ENCODE data around the gene MEIS3. TPM values are rescaled to one million over a fixed set of nuclear protein-coding genes. Genes with fewer than 3 reads are reported as not detected.

Gene MEIS3
- total RNA-seq, 6 experiments from 2014 or later = 0.53 to 1.6 (median 0.77) TPM

DNA sequence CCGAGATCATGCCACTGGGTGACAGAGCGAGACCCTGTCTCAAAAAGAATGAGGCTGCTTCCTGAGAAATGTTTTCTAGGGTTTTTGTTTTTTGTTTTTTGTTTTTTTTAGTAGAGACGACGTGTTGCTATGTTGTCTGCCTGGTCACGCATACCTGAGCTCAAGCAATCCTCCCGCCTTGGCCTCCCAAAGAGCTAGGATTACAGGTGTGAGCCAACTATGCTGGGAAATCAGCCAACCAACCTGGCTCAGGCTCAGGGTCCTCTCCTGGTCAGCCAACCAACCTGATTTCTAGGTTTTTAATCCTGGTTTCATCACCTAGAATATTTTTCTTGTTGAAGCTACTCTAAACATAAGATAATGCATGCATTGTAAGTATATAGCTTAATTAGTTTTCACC lies 62.4 kb downstream of the MEIS3 start:
- H3K27me3 ChIP-seq = no peaks in the 10 kb centered on the region
- peaks cover 13 to 80% (median 31%) of the 10 kb centered on the region in 4 donors for H3K36me3 ChIP-seq
- 53% methylated on average over 6 of the region's 6 CpGs for WGBS (ENCODE audit: insufficient coverage, low coverage, low lambda C conversion rate, missing lambda C conversion rate)
- no peaks in the 10 kb centered on the region for H3K9me3 ChIP-seq
- no peak for TF ChIP-seq POLR2A (IDR thresholded peaks at IDR 0.05)
- peaks cover 0 to 8% (median 3%) of the 10 kb centered on the region in 4 donors for H3K4me1 ChIP-seq
- peak; percentile 25 to 68 (median 58) for ATAC-seq
- no peak overlapping the region for H3K4me3 ChIP-seq
- intact Hi-C loops (cut with DNase I) = no loop called here
- peak in 2 of 3 donors; percentile 59 to 77 for DNase-seq
- no peak overlapping the region for H3K27ac ChIP-seq

DNA sequence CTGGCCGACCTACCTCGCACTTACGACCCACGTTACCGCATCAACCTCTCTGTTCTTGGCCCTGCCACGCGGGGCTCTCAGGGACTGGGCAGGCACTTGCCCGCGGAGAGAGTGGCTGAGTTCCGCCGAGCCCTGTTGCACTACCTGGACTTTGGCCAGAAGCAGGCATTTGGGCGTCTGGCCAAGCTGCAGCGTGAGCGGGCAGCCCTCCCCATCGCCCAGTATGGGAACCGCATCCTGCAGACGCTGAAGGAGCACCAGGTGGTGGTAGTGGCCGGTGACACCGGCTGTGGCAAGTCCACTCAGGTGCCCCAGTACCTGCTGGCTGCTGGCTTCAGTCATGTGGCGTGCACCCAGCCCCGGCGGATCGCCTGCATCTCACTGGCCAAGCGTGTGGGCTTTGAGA lies 66.0 kb downstream of the MEIS3 start:
- intact Hi-C loops (cut with DNase I) = no loop called here
- no peak for TF ChIP-seq POLR2A (IDR thresholded peaks at IDR 0.05)
- TF ChIP-seq, protein P1, sequence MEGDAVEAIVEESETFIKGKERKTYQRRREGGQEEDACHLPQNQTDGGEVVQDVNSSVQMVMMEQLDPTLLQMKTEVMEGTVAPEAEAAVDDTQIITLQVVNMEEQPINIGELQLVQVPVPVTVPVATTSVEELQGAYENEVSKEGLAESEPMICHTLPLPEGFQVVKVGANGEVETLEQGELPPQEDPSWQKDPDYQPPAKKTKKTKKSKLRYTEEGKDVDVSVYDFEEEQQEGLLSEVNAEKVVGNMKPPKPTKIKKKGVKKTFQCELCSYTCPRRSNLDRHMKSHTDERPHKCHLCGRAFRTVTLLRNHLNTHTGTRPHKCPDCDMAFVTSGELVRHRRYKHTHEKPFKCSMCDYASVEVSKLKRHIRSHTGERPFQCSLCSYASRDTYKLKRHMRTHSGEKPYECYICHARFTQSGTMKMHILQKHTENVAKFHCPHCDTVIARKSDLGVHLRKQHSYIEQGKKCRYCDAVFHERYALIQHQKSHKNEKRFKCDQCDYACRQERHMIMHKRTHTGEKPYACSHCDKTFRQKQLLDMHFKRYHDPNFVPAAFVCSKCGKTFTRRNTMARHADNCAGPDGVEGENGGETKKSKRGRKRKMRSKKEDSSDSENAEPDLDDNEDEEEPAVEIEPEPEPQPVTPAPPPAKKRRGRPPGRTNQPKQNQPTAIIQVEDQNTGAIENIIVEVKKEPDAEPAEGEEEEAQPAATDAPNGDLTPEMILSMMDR (IDR thresholded peaks at IDR 0.05) = peak in 1 of 4 donors; percentile 6
- Histone ChIP-seq H3K4me1 (peaks cover 0 to 21% (median 10%) of the 10 kb centered on the region in 4 donors), H3K9me3 (no peaks in the 10 kb centered on the region), H3K27ac (peak overlapping the region in 1 of 3 donors; percentile 19), H3K36me3 (peaks cover 8 to 44% (median 19%) of the 10 kb centered on the region in 4 donors), H3K27me3 (no peaks in the 10 kb centered on the region), H3K4me3 (no peak overlapping the region)
- ATAC-seq (peak; percentile 40 to 52 (median 49)), DNase-seq (peak; percentile 71 to 82 (median 80))
- WGBS (ENCODE audit: insufficient coverage, low coverage, low lambda C conversion rate, missing lambda C conversion rate) = 50% methylated on average over 3 of the region's 24 CpGs

Other genes with a start within 250 kb of the MEIS3 start
- 1 to 10 TPM; 1.8 to 8.0 (median 3.1) TPM for gene BBC3, start 188.3 kb downstream of the MEIS3 start, total RNA-seq
- gene CCDC9, start 163.0 kb downstream of the MEIS3 start, total RNA-seq = 10 to 100 TPM in 2 of 6 experiments, 1 to 10 TPM in 4; 5.8 to 15.1 (median 9.1) TPM
- gene INAFM1, start 144.6 kb downstream of the MEIS3 start, total RNA-seq = 1 to 10 TPM; 2.2 to 5.8 (median 4.4) TPM
- 10 to 100 TPM in 1 of 6 experiments, 1 to 10 TPM in 5; 3.3 to 19.8 (median 5.9) TPM for gene C5AR1, start 109.7 kb downstream of the MEIS3 start, total RNA-seq
- 1 to 10 TPM; 1.1 to 6.6 (median 3.7) TPM for gene C5AR2, start 87.4 kb downstream of the MEIS3 start, total RNA-seq
- 10 to 100 TPM in 1 of 6 experiments, 1 to 10 TPM in 5; 5.2 to 11.9 (median 8.7) TPM for gene DHX34, start 70.2 kb downstream of the MEIS3 start, total RNA-seq
- gene SLC8A2, start 52.4 kb upstream of the MEIS3 start, total RNA-seq = under 1 TPM in 1 of 6 experiments, not detected in 5; 0.13 TPM
- gene KPTN, start 64.7 kb upstream of the MEIS3 start, total RNA-seq = 1 to 10 TPM; 3.1 to 7.8 (median 6.2) TPM
- 100 to 1,000 TPM in 2 of 6 experiments, 10 to 100 TPM in 4; 83.0 to 179 (median 96.0) TPM for gene NAPA, start 95.5 kb upstream of the MEIS3 start, total RNA-seq
- gene ZNF541, start 153.6 kb upstream of the MEIS3 start, total RNA-seq = under 1 TPM in 4 of 6 experiments, not detected in 2; 0.12 to 0.25 (median 0.17) TPM
- gene BICRA, start 189.6 kb upstream of the MEIS3 start, total RNA-seq = 1 to 10 TPM; 3.7 to 7.3 (median 6.4) TPM

All from right lobe of liver (tissue), 6 donors.